Neural cell (in vitro differentiated cells): ENCODE data around the gene BRCA2.

Experiments
- EP300 ChIP-seq: fragments of 450-650 bp; conservative IDR thresholded peaks from 2 replicates; pipeline ENCODE4 v1.6.1; 2014; ENCODE audit warnings: antibody characterized with exemption, mild to moderate bottlenecking, moderate library complexity; ENCODE audit not compliant: poor library complexity, severe bottlenecking
- POLR2AphosphoS5 ChIP-seq: IDR thresholded peaks from 2 replicates; pipeline ENCODE4 v1.6.1; 2012
- REST ChIP-seq: IDR thresholded peaks from 2 replicates; pipeline ENCODE4 v1.6.1; 2012; ENCODE audit warnings: borderline replicate concordance
- TAF1 ChIP-seq: IDR thresholded peaks from 2 replicates; pipeline ENCODE4 v1.6.1; 2012; ENCODE audit warnings: low read depth

GRCh38 chr13:32300406-32300805 is 14.9 kb upstream of the BRCA2 start:
- no peak for TF ChIP-seq TAF1
- TF ChIP-seq REST = no peak
- TF ChIP-seq POLR2AphosphoS5 = no peak
- no peak for TF ChIP-seq EP300
